HG03442 (cell line): Measurements from ENCODE around the gene AGO3.
"Not testable (repeated sequence)": the region's sequence is repeated elsewhere in the genome, so short reads cannot be mapped to it uniquely, and the experiment has no call there.

ENCODE experiments used
- ATAC-seq: cut with Tn5 transposase; IDR thresholded peaks from one replicate; pipeline ENCODE4 v1.9.1; 2021; ENCODE audit warnings: mild to moderate bottlenecking, moderate library complexity; ENCODE audit not compliant: unreplicated experiment

AGO3 gene

GRCh38 chr1:36006941-36007500 lies 76.1 kb downstream of the AGO3 start:
- ATAC-seq = no peak

- ATAC-seq = no peak
Observed at GRCh38 chr1:36007741-36008140, 76.8 kb downstream of the AGO3 start.

GRCh38 chr1:36008546-36009197 lies 77.8 kb downstream of the AGO3 start:
- ATAC-seq = no peak

DNA sequence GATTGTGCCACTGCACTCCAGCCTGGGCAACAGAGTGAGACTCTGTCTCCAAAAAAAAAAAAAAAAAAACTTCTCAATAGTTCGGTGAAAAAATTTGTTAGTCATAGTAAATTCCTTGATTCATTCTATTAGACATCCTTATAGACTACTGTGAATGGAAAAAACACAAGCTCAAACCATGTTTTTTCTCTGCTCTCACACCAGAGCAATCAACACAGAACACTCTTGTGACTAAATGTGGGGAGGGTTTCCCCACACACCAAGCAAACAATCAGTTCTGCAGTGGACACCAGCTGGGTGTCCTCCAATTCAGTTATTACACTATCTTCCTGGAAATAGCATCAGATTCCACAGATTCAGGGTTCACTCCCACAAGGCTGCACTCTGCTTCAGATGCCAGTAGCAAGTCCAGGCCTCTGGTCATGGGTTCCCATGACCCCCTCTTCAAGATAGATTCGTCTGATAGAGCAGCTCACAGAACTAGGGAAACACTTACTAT lies 83.9 kb downstream of the AGO3 start:
- ATAC-seq = no peak

- ATAC-seq = no peak
Observed at GRCh38 chr1:36016686-36017085, 85.8 kb downstream of the AGO3 start.

GRCh38 chr1:36023098-36023769 lies 92.3 kb downstream of the AGO3 start:
- no peak for ATAC-seq

- ATAC-seq = not testable (repeated sequence)
Observed at GRCh38 chr1:36024024-36024423, 93.1 kb downstream of the AGO3 start.

- ATAC-seq = no peak
Observed at GRCh38 chr1:36024847-36025246, 93.9 kb downstream of the AGO3 start.

DNA sequence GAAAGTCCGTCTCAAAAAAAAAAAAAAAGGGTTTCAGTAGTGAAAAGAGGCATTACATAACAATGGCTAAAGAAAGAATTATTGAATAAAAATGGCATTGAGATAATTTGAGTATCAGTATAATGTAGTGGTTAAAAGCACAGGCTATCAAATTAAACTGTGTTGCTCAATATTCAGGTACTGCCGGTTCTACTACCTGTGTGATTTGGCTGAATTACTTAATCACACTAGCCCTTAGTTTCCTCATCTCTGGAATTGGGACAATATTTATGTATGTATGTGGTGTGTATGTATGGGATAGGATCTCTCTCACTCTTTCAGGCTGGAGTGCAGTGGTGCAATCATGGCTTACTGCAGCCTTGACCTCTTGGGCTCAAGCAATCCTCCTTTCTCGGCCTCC lies 96.9 kb downstream of the AGO3 start:
- no peak for ATAC-seq

GRCh38 chr1:36031441-36031840 lies 100.5 kb downstream of the AGO3 start:
- ATAC-seq = no peak

DNA sequence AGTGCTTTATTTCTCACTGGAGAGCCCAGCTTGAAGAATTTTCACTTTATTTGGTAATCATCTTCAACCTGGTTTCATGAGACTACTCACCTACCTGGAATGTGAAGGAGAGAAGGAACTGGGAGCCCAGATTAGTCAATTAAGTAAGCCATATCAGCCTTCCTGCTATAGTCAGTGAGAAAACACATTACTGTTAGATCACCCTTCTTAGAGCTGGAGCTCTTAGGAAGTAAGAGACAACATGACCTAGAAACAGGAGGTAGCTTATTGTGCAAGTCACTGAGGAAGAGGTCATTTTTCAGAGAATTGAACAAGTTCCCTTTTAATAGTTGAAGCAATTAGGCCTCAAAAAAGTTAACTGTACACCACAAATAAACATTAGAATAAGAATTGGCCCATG lies 103.8 kb downstream of the AGO3 start:
- ATAC-seq = no peak

- no peak for ATAC-seq
Observed at GRCh38 chr1:36035154-36035553, 104.2 kb downstream of the AGO3 start.

GRCh38 chr1:36040238-36040637 lies 109.3 kb downstream of the AGO3 start:
- ATAC-seq = no peak

DNA sequence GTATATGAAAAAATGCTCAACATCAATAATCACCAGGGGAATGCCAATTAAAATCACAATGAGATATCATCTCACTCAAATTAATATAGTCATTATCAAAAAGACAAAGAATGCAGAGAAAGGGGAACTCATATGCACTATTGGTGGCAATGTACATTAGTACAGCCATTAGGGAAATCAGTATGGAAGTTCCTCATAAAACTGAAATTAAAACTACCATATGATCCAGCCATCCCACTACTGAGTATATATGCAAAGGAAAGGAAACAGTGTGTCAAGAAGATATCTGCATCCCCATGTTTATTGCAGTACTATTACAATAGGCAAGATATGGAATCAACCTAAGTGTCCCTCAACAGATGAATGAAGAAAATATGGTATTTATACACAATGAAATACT lies 120.9 kb downstream of the AGO3 start:
- no peak for ATAC-seq

DNA sequence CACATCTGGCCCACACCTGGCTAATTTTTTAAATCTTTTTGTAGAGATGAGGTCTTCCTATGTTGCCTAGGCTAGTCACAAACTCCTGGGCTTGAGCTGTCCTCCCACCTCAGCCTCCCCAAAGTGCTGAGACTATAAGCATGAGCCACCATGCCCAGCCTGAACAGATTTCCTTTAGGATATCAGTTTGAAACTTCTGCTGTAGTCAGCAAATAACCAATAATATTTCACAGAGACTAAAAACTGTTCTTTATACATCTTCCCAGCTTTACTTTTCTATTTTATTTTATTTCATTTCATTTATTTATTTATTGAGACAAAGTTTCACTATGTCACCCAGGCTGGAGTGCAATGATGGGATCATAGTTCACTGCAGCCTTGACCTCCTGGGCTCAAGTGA lies 123.1 kb downstream of the AGO3 start:
- ATAC-seq = no peak

- no peak for ATAC-seq
Observed at GRCh38 chr1:36055706-36056105, 124.8 kb downstream of the AGO3 start.

- ATAC-seq = no peak
Observed at GRCh38 chr1:36062315-36062714, 131.4 kb downstream of the AGO3 start.

GRCh38 chr1:36067871-36068270 lies 137.0 kb downstream of the AGO3 start:
- no peak for ATAC-seq

GRCh38 chr1:36068866-36069265 lies 138.0 kb downstream of the AGO3 start:
- no peak for ATAC-seq

GRCh38 chr1:36070349-36070748 lies 139.4 kb downstream of the AGO3 start:
- ATAC-seq = no peak

DNA sequence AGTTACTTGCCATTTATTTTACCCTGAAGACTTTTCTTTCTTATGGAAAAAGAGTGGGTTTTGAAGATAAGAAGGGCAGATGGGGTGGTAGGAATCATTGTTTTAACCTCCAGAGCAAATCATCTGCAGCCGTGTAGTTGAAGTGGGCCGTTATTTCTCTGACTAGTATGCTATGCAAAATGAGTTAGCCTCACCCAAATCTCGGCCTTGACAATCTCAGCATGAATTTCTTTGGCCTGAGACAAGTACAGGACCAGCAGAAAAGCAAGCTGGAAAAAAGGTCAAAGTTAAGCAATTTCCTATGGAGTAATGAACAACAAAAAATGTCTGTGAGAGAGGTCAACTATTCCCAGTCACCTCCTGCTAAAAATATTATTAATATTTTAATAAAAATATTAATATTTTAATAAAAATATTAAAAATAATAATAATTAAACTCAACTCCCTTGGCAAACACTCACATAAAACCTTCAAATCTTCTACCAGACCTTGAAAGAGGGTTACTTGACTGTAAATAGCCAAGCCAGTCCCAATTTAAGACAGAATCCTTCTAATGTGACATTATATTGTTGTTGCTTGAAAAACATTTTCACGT lies 146.2 kb downstream of the AGO3 start:
- ATAC-seq = no peak

DNA sequence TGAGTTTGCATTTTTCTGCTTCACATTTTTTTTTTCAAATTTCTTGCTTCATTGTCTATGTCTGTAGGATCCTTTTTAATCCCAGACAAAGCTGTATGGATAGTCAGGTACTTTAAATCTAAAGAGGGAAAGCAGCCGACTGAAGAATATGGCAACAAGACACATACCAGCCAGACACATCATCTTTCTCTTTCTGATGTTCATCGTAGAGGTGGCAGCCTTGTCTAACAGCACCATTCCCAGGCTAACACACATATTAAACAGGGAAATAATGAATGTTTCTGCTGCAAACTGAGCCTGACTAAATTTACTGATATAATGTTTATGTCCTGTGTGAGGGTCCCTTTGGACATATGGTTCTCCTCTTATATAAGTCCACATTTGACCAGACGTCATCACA lies 149.3 kb downstream of the AGO3 start:
- no peak for ATAC-seq
